PC-9 (cell line): ENCODE results near the gene EIF2AK2.

Experiments
- EZH2 ChIP-seq: fragments of 200-600 bp; sonication (generic); IDR thresholded peaks from 2 replicates; pipeline ENCODE4 v1.8.0; 2017; ENCODE audit warnings: antibody characterized with exemption, low read depth
- TF ChIP-seq, protein P1 (sequence below): fragments of 200-600 bp; sonication (generic); conservative IDR thresholded peaks from 2 replicates; pipeline ENCODE4 v1.6.1; 2017; ENCODE audit warnings: mixed run types, antibody characterized with exemption, mild to moderate bottlenecking, moderate library complexity

DNA sequence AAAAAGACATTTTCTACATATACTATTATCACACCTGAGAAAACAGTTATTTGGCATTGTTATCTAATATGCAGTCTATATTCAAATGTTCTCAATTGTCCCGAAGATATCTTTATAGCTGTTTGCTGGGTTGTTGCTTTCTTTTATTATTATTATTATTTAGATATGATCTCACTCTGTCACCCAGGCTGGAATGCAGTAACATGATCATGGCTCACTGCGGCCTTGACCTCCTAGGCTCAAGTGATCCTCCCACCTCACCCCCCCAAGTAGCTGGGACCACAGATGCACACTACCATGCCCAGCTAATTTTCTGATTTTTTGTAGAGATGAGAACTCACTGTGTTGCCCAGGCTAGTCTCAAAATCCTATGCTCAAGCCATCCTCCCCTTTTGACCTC lies 52.6 kb downstream of the EIF2AK2 start:
- TF ChIP-seq, protein P1, sequence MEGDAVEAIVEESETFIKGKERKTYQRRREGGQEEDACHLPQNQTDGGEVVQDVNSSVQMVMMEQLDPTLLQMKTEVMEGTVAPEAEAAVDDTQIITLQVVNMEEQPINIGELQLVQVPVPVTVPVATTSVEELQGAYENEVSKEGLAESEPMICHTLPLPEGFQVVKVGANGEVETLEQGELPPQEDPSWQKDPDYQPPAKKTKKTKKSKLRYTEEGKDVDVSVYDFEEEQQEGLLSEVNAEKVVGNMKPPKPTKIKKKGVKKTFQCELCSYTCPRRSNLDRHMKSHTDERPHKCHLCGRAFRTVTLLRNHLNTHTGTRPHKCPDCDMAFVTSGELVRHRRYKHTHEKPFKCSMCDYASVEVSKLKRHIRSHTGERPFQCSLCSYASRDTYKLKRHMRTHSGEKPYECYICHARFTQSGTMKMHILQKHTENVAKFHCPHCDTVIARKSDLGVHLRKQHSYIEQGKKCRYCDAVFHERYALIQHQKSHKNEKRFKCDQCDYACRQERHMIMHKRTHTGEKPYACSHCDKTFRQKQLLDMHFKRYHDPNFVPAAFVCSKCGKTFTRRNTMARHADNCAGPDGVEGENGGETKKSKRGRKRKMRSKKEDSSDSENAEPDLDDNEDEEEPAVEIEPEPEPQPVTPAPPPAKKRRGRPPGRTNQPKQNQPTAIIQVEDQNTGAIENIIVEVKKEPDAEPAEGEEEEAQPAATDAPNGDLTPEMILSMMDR = no peak
- TF ChIP-seq EZH2 = no peak
